Skeletal muscle satellite cell (primary cell): ENCODE results near the gene MAD1L1.

ENCODE experiments used
- H3K27me3 ChIP-seq: 2 replicates; pipeline ENCODE4 v1.7.0; 2013; ENCODE audit warnings: low read length; ENCODE audit not compliant: control insufficient read depth, insufficient read depth
- H3K36me3 ChIP-seq: 2 replicates; pipeline ENCODE4 v1.7.0; 2013; ENCODE audit warnings: mild to moderate bottlenecking, control low read depth, low read length; ENCODE audit not compliant: insufficient read depth
- H3K4me1 ChIP-seq: 2 replicates; pipeline ENCODE4 v1.7.0; 2013; ENCODE audit warnings: low read length; ENCODE audit not compliant: control insufficient read depth, insufficient read depth
- H3K4me2 ChIP-seq: 2 replicates; pipeline ENCODE4 v1.7.0; 2013; ENCODE audit warnings: mild to moderate bottlenecking, low read length
- H3K4me3 ChIP-seq: 2 replicates; pipeline ENCODE4 v1.7.0; 2013; ENCODE audit warnings: low read length
- H3K9ac ChIP-seq: 2 replicates; pipeline ENCODE4 v1.7.0; 2013; ENCODE audit warnings: mild to moderate bottlenecking, low read depth, low read length, moderate library complexity
- H3K9me3 ChIP-seq: replicated peaks from 2 replicates; pipeline ENCODE4 v1.7.0; 2013; ENCODE audit warnings: mild to moderate bottlenecking, control low read depth, low read length

Gene MAD1L1

DNA sequence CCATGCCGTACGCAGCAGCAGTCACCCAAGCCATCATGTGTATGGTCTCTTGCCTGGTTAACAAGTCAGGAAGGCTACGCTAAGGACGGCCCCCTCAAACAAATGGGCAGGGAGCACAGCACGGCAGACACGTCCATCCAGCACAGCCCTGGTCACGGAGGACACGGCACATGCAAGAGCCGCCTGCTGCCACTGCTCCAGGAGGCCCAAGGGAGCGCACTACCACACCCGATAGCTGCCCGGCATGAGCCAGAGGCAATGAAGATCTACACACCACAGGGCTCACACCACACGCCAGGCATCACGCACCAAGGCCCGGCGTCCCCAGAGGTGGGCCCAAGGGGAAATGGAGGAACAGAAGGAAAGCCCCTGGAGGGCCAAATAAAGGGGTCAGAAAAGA, 134.2 kb downstream of the MAD1L1 start:
- no peak overlapping the region for H3K4me3 ChIP-seq

DNA sequence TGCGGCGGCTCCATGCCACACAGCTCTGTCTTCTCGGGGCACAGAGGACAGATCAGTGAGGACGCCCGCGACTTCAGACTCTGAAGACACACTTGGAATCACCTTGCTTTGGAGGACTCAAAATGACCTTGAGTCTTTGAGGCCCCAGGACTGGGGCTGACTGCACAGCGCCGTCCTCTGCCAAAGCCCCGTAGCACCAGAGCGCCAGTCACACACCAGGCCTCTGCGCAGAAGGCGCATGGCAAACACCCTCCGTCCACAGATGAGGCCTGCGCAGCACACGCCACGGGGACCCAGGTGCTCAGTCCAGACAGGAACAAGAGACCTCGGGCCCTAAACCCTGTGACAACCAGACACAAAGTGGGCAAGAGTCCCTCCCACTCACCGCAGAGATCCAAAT, 134.7 kb downstream of the MAD1L1 start:
- Histone ChIP-seq H3K4me3 (no peak overlapping the region), H3K9ac (no peak overlapping the region), H3K9me3 (no peaks in the 10 kb centered on the region), H3K27me3 (no peaks in the 10 kb centered on the region), H3K4me2 (no peak overlapping the region), H3K4me1 (peaks cover 13% of the 10 kb centered on the region), H3K36me3 (peaks cover 2% of the 10 kb centered on the region)

More for the DNA sequence above, 134.2 kb downstream of the MAD1L1 start:
- no peaks in the 10 kb centered on the region for H3K9me3 ChIP-seq
- H3K4me2 ChIP-seq = no peak overlapping the region
- no peak overlapping the region for H3K9ac ChIP-seq
- H3K27me3 ChIP-seq = no peaks in the 10 kb centered on the region
- peaks cover 11% of the 10 kb centered on the region for H3K4me1 ChIP-seq
- H3K36me3 ChIP-seq = peaks cover 2% of the 10 kb centered on the region

GRCh38 chr7:2097492-2097891, 135.3 kb downstream of the MAD1L1 start:
- H3K4me3 ChIP-seq = no peak overlapping the region
- H3K9me3 ChIP-seq = no peaks in the 10 kb centered on the region
- H3K27me3 ChIP-seq = no peaks in the 10 kb centered on the region
- peaks cover 13% of the 10 kb centered on the region for H3K4me1 ChIP-seq
- no peak overlapping the region for H3K9ac ChIP-seq
- H3K4me2 ChIP-seq = no peak overlapping the region
- peaks cover 2% of the 10 kb centered on the region for H3K36me3 ChIP-seq

DNA sequence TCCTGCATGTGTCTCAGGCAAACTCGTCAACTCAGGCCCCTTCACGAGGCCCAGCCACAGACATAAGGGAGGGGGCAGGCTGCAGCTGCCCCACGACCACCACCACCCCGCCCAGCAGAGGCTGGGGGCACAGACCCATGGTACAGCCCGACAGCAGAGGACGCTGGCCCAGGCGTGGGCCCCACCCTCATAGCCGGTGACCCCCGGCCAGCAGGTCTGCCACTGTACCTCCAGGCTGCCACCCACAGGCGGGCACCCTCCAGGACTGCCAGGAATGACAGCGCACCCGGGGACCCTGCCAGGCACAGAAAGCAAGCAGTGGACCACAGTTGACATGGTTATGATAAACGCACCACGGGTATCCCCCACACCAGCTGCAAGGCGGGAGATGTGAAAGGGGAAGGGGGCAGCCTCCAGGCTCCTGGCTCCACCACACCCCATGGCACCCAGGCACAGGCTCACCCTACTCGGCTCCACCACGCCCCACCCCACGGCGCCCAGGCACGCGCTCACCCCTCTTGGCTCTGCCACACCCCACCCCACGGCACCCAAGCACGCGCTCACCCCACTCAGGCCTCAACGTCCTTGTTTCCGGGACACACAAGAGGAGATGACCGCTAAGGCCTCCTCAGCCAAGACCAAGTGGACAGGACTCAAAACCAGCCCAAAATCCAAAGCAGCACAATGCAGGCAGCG, 135.9 kb downstream of the MAD1L1 start:
- Histone ChIP-seq H3K4me1 (peaks cover 13% of the 10 kb centered on the region), H3K9ac (no peak overlapping the region), H3K4me3 (no peak overlapping the region), H3K27me3 (no peaks in the 10 kb centered on the region), H3K36me3 (peaks cover 2% of the 10 kb centered on the region), H3K4me2 (no peak overlapping the region), H3K9me3 (no peaks in the 10 kb centered on the region)

DNA sequence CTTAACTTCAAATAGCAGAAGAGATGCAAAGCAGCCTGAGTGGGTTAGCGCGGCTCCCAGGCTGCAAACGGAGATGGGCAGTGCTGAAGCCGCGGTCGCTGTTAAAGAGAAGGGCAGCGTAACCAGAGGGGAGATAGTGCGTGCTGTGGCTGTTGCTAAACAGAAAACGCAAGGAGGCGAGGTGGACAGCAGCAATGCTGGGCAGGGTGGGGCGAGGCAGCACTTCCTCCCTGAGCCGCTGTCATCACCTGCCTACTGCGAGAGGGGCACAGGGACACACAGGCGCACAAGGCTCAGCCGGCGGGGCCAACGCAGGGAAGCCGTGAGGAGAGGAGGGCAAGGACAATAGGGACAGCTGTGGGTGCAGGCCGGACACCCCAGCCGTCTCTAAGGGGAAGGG, 137.3 kb downstream of the MAD1L1 start:
- no peak overlapping the region for H3K4me3 ChIP-seq
- H3K9ac ChIP-seq = no peak overlapping the region
- peaks cover 13% of the 10 kb centered on the region for H3K4me1 ChIP-seq
- H3K36me3 ChIP-seq = peaks cover 2% of the 10 kb centered on the region
- no peaks in the 10 kb centered on the region for H3K9me3 ChIP-seq
- no peaks in the 10 kb centered on the region for H3K27me3 ChIP-seq
- H3K4me2 ChIP-seq = no peak overlapping the region

DNA sequence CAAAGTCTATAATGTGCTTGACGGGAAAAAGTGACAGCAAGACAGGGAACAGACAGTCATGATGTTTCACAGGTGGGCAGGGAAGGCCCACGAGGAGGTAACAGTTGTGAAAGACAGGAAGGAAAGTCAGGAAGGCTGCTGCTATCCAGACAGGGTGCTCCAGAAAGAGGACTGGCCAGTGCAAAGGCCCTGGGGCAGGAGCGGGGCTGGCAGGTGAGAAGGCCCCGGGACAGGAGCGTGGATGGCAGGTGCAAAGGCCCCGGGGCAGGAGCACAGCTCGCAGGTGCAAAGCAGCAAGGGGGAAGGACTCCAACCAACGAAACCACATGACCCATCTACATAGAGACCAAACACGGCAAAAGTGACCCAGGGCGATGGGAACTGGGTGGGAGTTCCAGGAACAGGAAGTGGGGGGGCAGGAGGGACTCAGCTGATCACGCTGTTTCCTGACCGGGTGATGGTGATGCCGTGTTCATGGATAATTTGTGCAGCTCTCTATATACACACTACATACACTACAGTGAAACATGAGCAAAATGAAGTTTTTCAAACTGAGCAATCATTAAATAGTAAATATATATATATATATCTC, 138.2 kb downstream of the MAD1L1 start:
- Histone ChIP-seq H3K4me1 (peaks cover 7% of the 10 kb centered on the region), H3K9ac (no peak overlapping the region)

GRCh38 chr7:2093843-2094220, 138.9 kb downstream of the MAD1L1 start:
- H3K27me3 ChIP-seq = no peaks in the 10 kb centered on the region
- peaks cover 6% of the 10 kb centered on the region for H3K4me1 ChIP-seq
- no peak overlapping the region for H3K4me3 ChIP-seq
- H3K9ac ChIP-seq = no peak overlapping the region
- H3K4me2 ChIP-seq = no peak overlapping the region
- H3K36me3 ChIP-seq = peaks cover 2% of the 10 kb centered on the region
- no peaks in the 10 kb centered on the region for H3K9me3 ChIP-seq

More for the DNA sequence above, 138.2 kb downstream of the MAD1L1 start:
- peaks cover 2% of the 10 kb centered on the region for H3K36me3 ChIP-seq
- no peak overlapping the region for H3K4me2 ChIP-seq
- no peaks in the 10 kb centered on the region for H3K27me3 ChIP-seq
- no peaks in the 10 kb centered on the region for H3K9me3 ChIP-seq
- H3K4me3 ChIP-seq = no peak overlapping the region

DNA sequence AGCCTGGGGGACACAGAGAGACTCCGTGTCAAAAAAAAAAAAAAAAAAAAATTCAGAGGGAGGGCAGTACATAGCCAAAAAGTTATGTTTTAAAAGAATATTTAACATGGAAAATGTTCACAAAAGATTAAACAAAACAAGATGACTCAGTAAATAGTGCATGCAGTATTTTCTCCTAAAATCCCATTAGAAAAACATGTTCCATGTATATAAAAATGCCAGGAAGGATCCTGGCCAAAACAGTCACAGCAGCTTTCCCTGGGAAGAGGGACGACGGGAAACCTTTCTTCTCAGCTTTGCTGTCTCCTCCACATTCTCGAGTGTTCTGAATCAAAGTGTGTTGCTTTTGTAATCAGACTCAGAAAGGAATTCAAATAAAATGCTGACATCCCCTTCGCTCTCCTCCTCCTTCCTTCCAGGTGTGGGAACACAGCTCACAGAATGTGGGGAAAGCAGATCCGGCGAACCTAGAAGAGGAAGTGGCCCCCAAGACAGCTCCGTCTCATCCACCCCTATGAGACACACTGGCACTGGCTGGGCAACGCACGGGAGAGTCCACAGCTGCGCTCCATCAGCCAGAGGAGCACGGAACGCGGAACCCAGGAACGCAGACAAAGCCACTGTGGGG, 139.4 kb downstream of the MAD1L1 start:
- no peak overlapping the region for H3K4me3 ChIP-seq
- H3K36me3 ChIP-seq = peaks cover under 1% of the 10 kb centered on the region
- no peak overlapping the region for H3K9ac ChIP-seq
- H3K9me3 ChIP-seq = no peaks in the 10 kb centered on the region
- peaks cover 6% of the 10 kb centered on the region for H3K4me1 ChIP-seq
- H3K4me2 ChIP-seq = no peak overlapping the region
- no peaks in the 10 kb centered on the region for H3K27me3 ChIP-seq

DNA sequence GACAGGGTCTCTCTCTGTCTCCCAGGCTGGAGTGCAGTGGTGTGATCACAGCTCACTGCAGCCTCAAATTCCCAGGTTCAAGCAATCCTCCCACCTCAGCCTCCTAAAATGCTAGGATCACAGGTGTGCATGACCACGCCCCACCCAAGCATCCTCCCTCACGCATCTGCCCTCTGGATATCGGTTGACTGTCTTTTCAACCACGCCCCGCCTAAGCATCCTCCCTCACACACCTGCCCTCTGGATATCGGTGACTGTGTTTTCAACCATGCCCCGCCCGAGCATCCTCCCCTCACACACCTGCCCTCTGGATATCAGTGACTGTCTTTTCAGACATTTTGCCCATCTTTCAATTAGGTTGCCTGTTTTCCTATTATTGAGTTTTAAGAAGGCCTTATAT, 140.5 kb downstream of the MAD1L1 start:
- H3K9me3 ChIP-seq = no peaks in the 10 kb centered on the region
- no peaks in the 10 kb centered on the region for H3K27me3 ChIP-seq

GRCh38 chr7:2090526-2091520, 141.9 kb downstream of the MAD1L1 start:
- no peaks in the 10 kb centered on the region for H3K36me3 ChIP-seq
- no peaks in the 10 kb centered on the region for H3K9me3 ChIP-seq
- no peak overlapping the region for H3K4me3 ChIP-seq
- H3K4me1 ChIP-seq = peaks cover 6% of the 10 kb centered on the region
- H3K4me2 ChIP-seq = no peak overlapping the region
- no peak overlapping the region for H3K9ac ChIP-seq
- H3K27me3 ChIP-seq = no peaks in the 10 kb centered on the region

More for the DNA sequence above, 140.5 kb downstream of the MAD1L1 start:
- no peak overlapping the region for H3K4me3 ChIP-seq
- H3K4me1 ChIP-seq = peaks cover 6% of the 10 kb centered on the region
- H3K36me3 ChIP-seq = no peaks in the 10 kb centered on the region
- no peak overlapping the region for H3K9ac ChIP-seq
- no peak overlapping the region for H3K4me2 ChIP-seq

DNA sequence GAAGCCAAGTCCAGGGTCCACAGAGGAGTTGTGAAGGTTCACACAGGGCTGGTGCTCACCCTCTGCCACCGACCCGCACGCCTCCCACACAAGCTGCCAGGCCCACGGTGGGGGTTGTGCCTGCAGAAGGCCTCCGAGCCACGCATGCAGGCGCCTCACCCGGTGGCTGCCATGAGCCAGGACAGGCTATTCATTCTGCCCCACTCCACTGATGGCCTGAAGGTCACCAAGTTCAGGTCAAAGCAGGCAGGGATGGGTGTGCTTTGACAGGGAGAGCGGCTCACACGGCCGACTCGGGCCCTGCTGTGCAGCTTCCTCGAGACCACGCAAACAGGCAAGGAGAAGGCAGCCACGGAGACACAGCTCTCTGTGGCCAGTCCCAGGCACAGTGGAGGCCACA, 143.9 kb downstream of the MAD1L1 start:
- Histone ChIP-seq H3K9me3 (no peaks in the 10 kb centered on the region), H3K9ac (no peak overlapping the region), H3K36me3 (no peaks in the 10 kb centered on the region), H3K4me2 (no peak overlapping the region), H3K27me3 (no peaks in the 10 kb centered on the region), H3K4me1 (peaks cover 6% of the 10 kb centered on the region), H3K4me3 (no peak overlapping the region)
